ENCODE measurements around the gene B4GAT1.

The B4GAT1 gene

DNA sequence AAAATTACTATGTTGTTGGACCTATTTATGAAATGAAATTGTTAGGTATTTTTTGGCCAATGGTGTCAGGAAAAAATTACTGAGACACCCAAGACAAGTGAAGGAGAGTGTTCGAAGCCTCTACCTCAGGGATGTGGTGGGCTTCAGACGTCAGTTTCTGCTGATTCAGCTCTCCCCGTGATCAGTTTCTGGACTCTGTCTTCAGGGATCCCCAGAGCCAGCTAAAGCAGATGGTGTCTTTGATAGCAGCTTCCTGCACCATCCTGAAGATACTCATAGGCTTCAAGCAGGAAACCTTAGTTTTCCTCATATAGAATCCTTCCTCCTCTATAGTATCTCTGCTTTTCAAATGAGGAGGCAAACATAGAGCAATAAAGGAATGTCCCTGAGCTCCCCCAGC, 38.0 kb downstream of the B4GAT1 start:
- no peak for DNase-seq (ENCODE audit: low read depth in 2 of 2)

DNA sequence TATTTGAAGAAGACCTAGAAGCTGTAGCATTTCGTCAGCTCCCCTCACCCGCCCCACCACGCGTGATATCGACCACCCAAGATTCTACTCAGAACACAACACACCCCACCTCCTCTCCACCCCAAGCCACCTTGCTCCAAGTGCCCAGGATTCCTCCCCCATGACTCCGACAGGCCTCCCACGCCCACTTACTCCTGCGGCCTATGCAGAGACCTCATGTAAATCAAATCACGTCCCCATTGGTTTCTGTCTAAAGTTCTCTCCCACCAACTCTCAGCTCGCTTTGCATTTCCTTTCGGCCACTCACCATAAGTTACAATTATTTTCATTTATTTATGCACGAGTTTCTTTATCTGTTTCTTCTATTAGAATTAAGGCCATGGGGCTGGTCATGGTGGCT, 44.8 kb downstream of the B4GAT1 start:
- DNase-seq (ENCODE audit: low read depth in 2 of 2) = no peak

DNA sequence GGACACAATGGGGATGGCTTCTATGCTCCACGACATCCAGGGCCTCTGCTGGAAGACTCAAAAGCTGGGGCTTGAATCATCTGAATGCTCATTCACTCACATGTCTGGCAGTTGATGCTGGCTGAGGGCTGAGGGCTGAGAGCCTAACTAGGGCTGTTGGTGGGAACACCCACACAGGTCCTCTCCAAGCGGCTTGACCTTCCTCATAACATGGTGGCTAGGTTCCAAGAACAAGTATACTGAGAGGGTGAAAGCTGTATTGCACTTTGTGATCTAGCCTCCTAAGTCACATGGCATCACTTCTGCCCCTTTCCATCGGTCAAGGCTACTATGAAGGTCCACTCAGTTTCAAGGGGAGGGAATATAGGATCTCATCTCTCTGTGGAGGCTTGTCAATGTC, 48.2 kb downstream of the B4GAT1 start:
- DNase-seq (ENCODE audit: low read depth in 2 of 2) = no peak

DNA sequence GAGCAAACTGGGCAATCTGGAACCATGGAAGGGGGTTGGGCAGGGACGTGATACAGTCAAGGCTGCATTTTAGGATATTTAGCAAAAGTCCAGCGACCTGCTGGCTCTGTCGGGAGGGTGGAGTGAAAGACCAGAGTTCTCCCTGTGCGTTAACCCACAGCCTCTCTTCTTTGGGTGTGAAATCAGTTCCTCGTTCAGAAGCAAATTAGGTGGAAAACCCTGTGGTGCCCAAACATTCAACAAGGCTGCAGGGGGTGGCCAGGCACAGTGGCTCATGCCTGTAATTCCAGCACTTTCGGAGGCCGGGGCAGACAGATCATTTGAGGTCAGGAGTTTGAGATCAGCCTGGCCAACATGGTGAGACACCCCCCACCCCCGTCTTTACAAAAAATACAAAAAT, 49.8 kb downstream of the B4GAT1 start:
- DNase-seq (ENCODE audit: low read depth in 2 of 2) = no peak

Measured in stimulated activated CD4-positive, alpha-beta T cell treated with anti-CD3 and anti-CD28 coated beads, Interleukin-15, amount 100 ng/mL, for 48 hours (primary cell).